B cell (primary cell): ENCODE data around the gene FAM114A2. TPM values are rescaled to one million over a fixed set of nuclear protein-coding genes. Genes with fewer than 3 reads are reported as not detected.

ENCODE experiments used
- ATAC-seq: fragments of 200-7000 bp; cut with Tn5 transposase; one replicate; pipeline ENCODE4 v1.10.0; 2021; ENCODE audit warnings: low read depth, mild to moderate bottlenecking, moderate number of reproducible peaks, moderate library complexity
- CTCF ChIA-PET: fragments of 350-600 bp; sonication (Branson Sonifier 250); formaldehyde crosslinking; loops from one replicate; lab custom pipeline; 2021; ENCODE audit warnings: antibody characterized with exemption, inconsistent platforms; lab: Charles Lee
- POLR2A ChIA-PET: fragments of 350-600 bp; sonication (Branson Sonifier 250); formaldehyde crosslinking; loops from one replicate; lab custom pipeline; 2021; ENCODE audit warnings: antibody characterized with exemption; lab: Charles Lee
- DNase-seq: peaks from one replicate; pipeline ENCODE4 v3.0.0; 2013
- H2AFZ ChIP-seq: 2 replicates; pipeline ENCODE4 v1.6.1; 2012; ENCODE audit warnings: mild to moderate bottlenecking, low read depth, low read length; ENCODE audit not compliant: insufficient read depth, poor library complexity, severe bottlenecking
- H3K27ac ChIP-seq, 2 donors: 1 replicate in 1 of 2; 2 replicates in 1 of 2; pipeline ENCODE4 v1.5.1; 2012 to 2013; ENCODE audit warnings: low read length in 2 of 2, mild to moderate bottlenecking in 2 of 2, moderate library complexity in 1 of 2
- H3K27me3 ChIP-seq, 4 experiments: fragments of 200-600 bp in 1 of 4; sonication (generic) in 1 of 4; replicated peaks in 1 of 4; 1 replicate in 2 of 4; 2 replicates in 2 of 4; pipeline versions ENCODE4 v1.6.1 to v1.7.0; 2013 to 2016; ENCODE audit warnings: low read length in 3 of 4, mild to moderate bottlenecking in 2 of 4, mixed read lengths in 1 of 4, moderate library complexity in 1 of 4; ENCODE audit not compliant: insufficient read depth in 4 of 4, control insufficient read depth in 3 of 4; ENCODE audit errors: control extremely low read depth in 1 of 4
- H3K36me3 ChIP-seq, 2 experiments: replicated peaks in 1 of 2; 1 replicate in 1 of 2; 2 replicates in 1 of 2; pipeline versions ENCODE4 v1.6.1 to v1.7.1; 2013; ENCODE audit warnings: low read length in 1 of 2; ENCODE audit not compliant: insufficient read depth in 2 of 2, control insufficient read depth in 1 of 2; ENCODE audit errors: control extremely low read depth in 1 of 2, extremely low read depth in 1 of 2
- H3K4me1 ChIP-seq, 2 donors: fragments of 200-600 bp in 1 of 2; sonication (generic) in 1 of 2; 1 replicate in 1 of 2; 2 replicates in 1 of 2; pipeline versions ENCODE4 v1.5.1 to v1.6.1; 2013 to 2017; ENCODE audit warnings: low read length in 2 of 2; ENCODE audit not compliant: control insufficient read depth in 2 of 2, insufficient read depth in 2 of 2
- H3K4me2 ChIP-seq: replicated peaks from 2 replicates; pipeline ENCODE3; 2012; ENCODE audit warnings: mild to moderate bottlenecking, low read depth, low read length; ENCODE audit not compliant: poor library complexity, severe bottlenecking
- H3K4me3 ChIP-seq, 5 experiments: fragments of 200-600 bp in 1 of 5; sonication (generic) in 1 of 5; 1 replicate in 3 of 5; 2 replicates in 2 of 5; pipeline versions ENCODE4 v1.5.1 to v1.7.0; 2011 to 2016; ENCODE audit warnings: low read length in 4 of 5, mild to moderate bottlenecking in 4 of 5, low read depth in 2 of 5, control low read depth in 1 of 5, moderate library complexity in 1 of 5; ENCODE audit not compliant: insufficient read depth in 1 of 5; ENCODE audit errors: control extremely low read depth in 1 of 5, extremely low read depth in 1 of 5
- H3K79me2 ChIP-seq: fragments of 200-600 bp; sonication (generic); one replicate; pipeline ENCODE4 v1.6.0; 2016; ENCODE audit warnings: low read length; ENCODE audit not compliant: control insufficient read depth, insufficient read depth
- H3K9ac ChIP-seq: fragments of 200-600 bp; sonication (generic); 2 replicates; pipeline ENCODE4 v1.6.1; 2017; ENCODE audit warnings: mild to moderate bottlenecking, low read length, moderate library complexity
- H3K9me3 ChIP-seq, 3 donors: one replicate each; pipeline versions ENCODE4 v1.6.1 to v1.7.1; 2013; ENCODE audit warnings: low read length in 2 of 3; ENCODE audit not compliant: control insufficient read depth in 2 of 3, insufficient read depth in 1 of 3; ENCODE audit errors: control extremely low read depth in 1 of 3
- H4K20me1 ChIP-seq: 2 replicates; pipeline ENCODE4 v1.6.0; 2012; ENCODE audit warnings: mild to moderate bottlenecking, low read length; ENCODE audit not compliant: insufficient read depth, control insufficient read depth, poor library complexity, severe bottlenecking
- H3K27ac Mint-ChIP-seq: one replicate; pipeline ENCODE4 v1.8.0; 2021; ENCODE audit warnings: mixed read lengths
- H3K27me3 Mint-ChIP-seq: one replicate; pipeline ENCODE4 v1.8.0; 2021; ENCODE audit warnings: mixed read lengths
- H3K4me1 Mint-ChIP-seq: one replicate; pipeline ENCODE4 v1.8.0; 2021; ENCODE audit warnings: mixed read lengths
- H3K4me3 Mint-ChIP-seq: one replicate; pipeline ENCODE4 v1.8.0; 2021; ENCODE audit warnings: mixed read lengths
- H3K9me3 Mint-ChIP-seq: one replicate; pipeline ENCODE4 v1.8.0; 2022; ENCODE audit warnings: mixed read lengths; ENCODE audit not compliant: insufficient read depth
- CTCF ChIP-seq: fragments of 200-600 bp; IDR thresholded peaks from one replicate; pipeline ENCODE4 v1.8.0; 2022; ENCODE audit warnings: antibody characterized with exemption, mild to moderate bottlenecking
- EZH2 ChIP-seq: IDR thresholded peaks from 2 replicates; pipeline ENCODE4 v1.6.1; 2012; ENCODE audit warnings: borderline replicate concordance, low read depth, mild to moderate bottlenecking, moderate library complexity, low read length; ENCODE audit not compliant: insufficient read depth, poor library complexity, severe bottlenecking
- WGBS: methylation state at CpG from one replicate; pipeline ENCODE4 v1.1.5; 2013; ENCODE audit warnings: missing lambda C conversion rate; ENCODE audit not compliant: insufficient coverage; 5-methylcytosine and 5-hydroxymethylcytosine counted together
- intact Hi-C: fragments of 100-400 bp; cut with micrococcal nuclease; formaldehyde crosslinking; loops from one replicate; pipeline ENCODE4 v1.10.0; 2022
- polyA plus RNA-seq: library from polyadenylated mRNA; depleted of rRNA; stranded (reverse); fragments of >200 nt; gene quantifications from 2 replicates; pipeline ENCODE4 v1.2.3, GENCODE V29; 2012
- total RNA-seq, 2 donors: library from RNA; stranded (reverse); fragments of 120-200 nt in 1 of 2; gene quantifications; 1 replicate in 1 of 2; 2 replicates in 1 of 2; pipeline versions ENCODE4 v1.2.3 to v1.2.4, GENCODE V29; 2013 to 2022

The FAM114A2 gene
- total and polyA plus RNA-seq, 2 donors (not counting 1 experiment from before 2014, with no cell fraction given) = 6.0 to 34.2 TPM

- ChIA-PET CTCF (interaction anchor here (0.8 kb wide), 1 partner anchor 14 kb away, joined by 3 read pairs; no protein-coding TSS in a partner anchor), POLR2A (no interaction called here)
- H3K4me1 Mint-ChIP-seq = no peaks in the 10 kb centered on the region
- Histone ChIP-seq H4K20me1 (no peaks in the 10 kb centered on the region), H3K27ac (no peak overlapping the region), H3K4me2 (no peak overlapping the region), H3K4me3 (no peak overlapping the region), H3K36me3 (no peaks in the 10 kb centered on the region), H3K9ac (no peak overlapping the region), H3K9me3 (no peaks in the 10 kb centered on the region), H3K27me3 (no peaks in the 10 kb centered on the region), H3K79me2 (no peaks in the 10 kb centered on the region), H2AFZ (no peak overlapping the region), H3K4me1 (no peaks in the 10 kb centered on the region)
- no peak overlapping the region for H3K27ac Mint-ChIP-seq
- no peaks in the 10 kb centered on the region for H3K27me3 Mint-ChIP-seq
- H3K4me3 Mint-ChIP-seq = no peak overlapping the region
- intact Hi-C loops = no loop called here
- ATAC-seq (no peak), DNase-seq (no peak)
- WGBS = 90% methylated on average over 2 of the region's 3 CpGs
- no peaks in the 10 kb centered on the region for H3K9me3 Mint-ChIP-seq
- TF ChIP-seq CTCF = no peak
- no peak for TF ChIP-seq EZH2
Observed at GRCh38 chr5:153953411-153953810, 85.3 kb downstream of the FAM114A2 start.

DNA sequence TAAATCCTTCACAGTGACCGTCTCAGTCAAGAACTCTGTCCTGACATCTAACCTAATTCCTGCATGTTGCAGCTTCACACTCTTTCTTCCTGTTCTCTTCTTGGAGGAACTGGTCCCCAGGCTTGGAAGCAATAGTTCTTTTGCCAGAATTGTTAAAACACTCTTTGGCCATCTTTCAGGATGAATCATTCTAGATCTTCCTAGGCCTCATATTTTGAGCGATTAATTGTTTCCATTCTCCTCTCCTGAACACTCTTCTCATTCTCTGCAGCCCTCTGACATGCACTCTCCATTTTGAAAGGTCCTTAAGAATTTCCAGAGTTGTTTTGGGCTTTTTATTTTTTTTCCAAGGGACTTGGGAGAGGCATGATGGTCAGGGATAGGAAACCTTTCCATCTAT is 85.8 kb downstream of the FAM114A2 start:
- no peaks in the 10 kb centered on the region for H3K4me1 Mint-ChIP-seq
- H4K20me1 ChIP-seq = no peaks in the 10 kb centered on the region
- no peak overlapping the region for H3K27ac Mint-ChIP-seq
- no peak overlapping the region for H3K27ac ChIP-seq
- H3K4me1 ChIP-seq = no peaks in the 10 kb centered on the region
- 100% methylated on average over 2 of the region's 2 CpGs for WGBS
- H3K9ac ChIP-seq = no peak overlapping the region
- no peak overlapping the region for H2AFZ ChIP-seq
- DNase-seq (no peak), ATAC-seq (no peak)
- no peak overlapping the region for H3K4me3 ChIP-seq
- no peak overlapping the region for H3K4me3 Mint-ChIP-seq
- no peaks in the 10 kb centered on the region for H3K27me3 ChIP-seq
- H3K79me2 ChIP-seq = no peaks in the 10 kb centered on the region
- no peaks in the 10 kb centered on the region for H3K9me3 Mint-ChIP-seq
- intact Hi-C loops = no loop called here
- no peaks in the 10 kb centered on the region for H3K9me3 ChIP-seq
- ChIA-PET POLR2A (no interaction called here), CTCF (no interaction called here)
- no peak overlapping the region for H3K4me2 ChIP-seq
- H3K27me3 Mint-ChIP-seq = no peaks in the 10 kb centered on the region
- no peaks in the 10 kb centered on the region for H3K36me3 ChIP-seq
- no peak for TF ChIP-seq CTCF
- TF ChIP-seq EZH2 = no peak
